A673 (cell line): ENCODE data around the gene DUS1L.

ENCODE experiments used
- CTCF ChIP-seq: fragments of 300-800, 200-600 bp; sonication (generic); conservative IDR thresholded peaks from 2 replicates; pipeline ENCODE4 v1.5.1; 2017; ENCODE audit warnings: low read depth, mild to moderate bottlenecking, antibody characterized with exemption, low read length, moderate library complexity, mixed read lengths
- EZH2 ChIP-seq: fragments of 200-600 bp; sonication (generic); IDR thresholded peaks from 2 replicates; pipeline ENCODE4 v1.6.1; 2017; ENCODE audit warnings: borderline replicate concordance, low read depth, mild to moderate bottlenecking, mixed read lengths, antibody characterized with exemption, low read length; ENCODE audit not compliant: poor library complexity, severe bottlenecking

GRCh38 chr17:82083533-82084359, 18.1 kb upstream of the DUS1L start:
- TF ChIP-seq CTCF (no peak), EZH2 (no peak)
